Heart right ventricle (tissue), 16 donors: Measurements from ENCODE around the gene LIPG. TPM values are rescaled to one million over a fixed set of nuclear protein-coding genes. Genes with fewer than 3 reads are reported as not detected.
"Not testable (repeated sequence)": the region's sequence is repeated elsewhere in the genome, so short reads cannot be mapped to it uniquely, and the experiment has no call there.

Source experiments
- ATAC-seq, 8 donors: fragments of 200-7000 bp; cut with Tn5 transposase; one replicate each; pipeline ENCODE4 v1.9.1; 2020; ENCODE audit warnings: mild to moderate bottlenecking in 8 of 8, moderate library complexity in 8 of 8, moderate number of reproducible peaks in 1 of 8
- DNase-seq, 2 donors: peaks; one replicate each; pipeline ENCODE4 v3.0.0-alpha.2; 2020
- H3K27ac ChIP-seq, 10 donors: fragments of 200-600 bp; sonication (generic) in 2 of 10; one replicate each; pipeline versions ENCODE4 v1.5.0 to v1.8.0; 2020 to 2022; ENCODE audit warnings: mild to moderate bottlenecking in 3 of 10
- H3K27me3 ChIP-seq, 7 donors: fragments of 200-600 bp; one replicate each; pipeline ENCODE4 v1.8.0; 2021 to 2022; ENCODE audit warnings: mild to moderate bottlenecking in 2 of 7
- H3K36me3 ChIP-seq, 9 donors: fragments of 200-600 bp; sonication (generic) in 1 of 9; one replicate each; pipeline versions ENCODE4 v1.5.0 to v1.8.0; 2020 to 2022; ENCODE audit warnings: mild to moderate bottlenecking in 2 of 9
- H3K4me1 ChIP-seq, 9 donors: fragments of 200-600 bp; sonication (generic) in 1 of 9; one replicate each; pipeline versions ENCODE4 v1.5.0 to v1.8.0; 2020 to 2022; ENCODE audit warnings: mild to moderate bottlenecking in 4 of 9
- H3K4me3 ChIP-seq, 10 donors: fragments of 200-600 bp; sonication (generic) in 2 of 10; one replicate each; pipeline versions ENCODE4 v1.5.0 to v1.8.0; 2020 to 2022; ENCODE audit warnings: mild to moderate bottlenecking in 7 of 10, moderate library complexity in 2 of 10
- H3K9me3 ChIP-seq, 11 donors: fragments of 200-600 bp in 10 of 11; sonication (generic) in 2 of 11; one replicate each; pipeline versions ENCODE4 v1.5.0 to v1.8.0; 2013 to 2022; ENCODE audit warnings: mild to moderate bottlenecking in 2 of 11, control low read depth in 1 of 11, moderate library complexity in 1 of 11
- CTCF ChIP-seq, 9 donors: fragments of 200-600 bp; sonication (generic) in 2 of 9; IDR thresholded peaks; one replicate each; pipeline versions ENCODE4 v1.5.0 to v1.8.0; 2021 to 2022; ENCODE audit warnings: antibody characterized with exemption in 9 of 9, mild to moderate bottlenecking in 5 of 9, moderate library complexity in 1 of 9
- WGBS, 2 donors: extraction: QIAGEN DNeasy Blood & Tissue Kit; methylation state at CpG; one replicate each; pipeline ENCODE4 v1.1.7; 2013; ENCODE audit warnings: inconsistent platforms in 1 of 2; 5-methylcytosine and 5-hydroxymethylcytosine counted together
- intact Hi-C, 10 donors: fragments of 100-400 bp; cut with DNase I; formaldehyde crosslinking; loops; one replicate each; pipeline versions ENCODE4 v1.11.1 to v1.14.2; 2022
- polyA plus RNA-seq, 2 donors: library from polyadenylated mRNA; stranded (reverse); fragments of 200-250 nt; gene quantifications; one replicate each; pipeline ENCODE4 v1.2.3, GENCODE V29; 2013
- total RNA-seq, 10 donors: library from RNA; stranded (reverse); fragmentation: NEBNext Ultra II Directional in 3 of 10; extraction: Animal tissue kit (Norgen Biotek cat#: 25700) in 3 of 10; gene quantifications; one replicate each; pipeline versions ENCODE4 v1.2.1 to v1.2.4, GENCODE V29; 2021 to 2023
- donor health status: Arrhythmogenic right ventricular cardiomyopathy.
- donor health status: ischemic (EF 13 %, LVEDD 7.1; RV severe dilation, severe dysfunction).
- donor health status: healthy with polysubstance abuse.
- donor health status: DM: no; HTN: yes; CAD: no.
- donor health status: DM: no; HTN: no; CAD: no.
- donor health status: ischemic (EF 25% LVEDD 6.9; RV normal size, moderate dysfunction).
- donor health status: ischemic (EF 25% LVEDD 5.7; RV mildly dilated, moderate dysfunction).
- donor health status: healthy.
- donor health status: DM: yes; HTN: yes; CAD: no.
- donor health status: Ischemic cardiomyopathy.
- donor health status: ischemic (EF 35%, LVEDD 5.7; RV mildly dilated, moderate dysfunction).
- donor health status: nonischemic (EF 11% LVEDD 7.7; RV severe dilation, severe dysfunction).
- donor health status: DM: yes; HTN: yes; CAD: no.
- donor health status: PGD.
- donor health status: ischemic (EF 29% LVEDD 5.4; RV normal size, mild dysfunction).
- donor health status: nonischemic (EF 23%, LVEDD 6.1; RV moderate dilation, normal function).

LIPG gene
- total and polyA plus RNA-seq, 12 donors, result 0.07 to 14.0 (median 0.42) TPM; not detected in 3

- peaks cover 0 to 8% (median 0%) of the 10 kb centered on the region in 7 donors for H3K27me3 ChIP-seq
- WGBS, 2 donors, result 78 to 84% methylated on average over 1 of the region's 1 CpG
These were observed 18.4 kb downstream of the LIPG start for GRCh38 chr18:49580279-49580678.

GRCh38 chr18:49581371-49581770 lies 19.5 kb downstream of the LIPG start:
- intact Hi-C loops, result no loop called here
- H3K4me1 ChIP-seq, result no peaks in the 10 kb centered on the region
- no peak overlapping the region for H3K27ac ChIP-seq
- ATAC-seq, result no peak
- H3K27me3 ChIP-seq, result peaks cover 0 to 8% (median 0%) of the 10 kb centered on the region in 7 donors
- 68 to 76% methylated on average over 7 of the region's 7 CpGs for WGBS, 2 donors
- no peak overlapping the region for H3K4me3 ChIP-seq
- TF ChIP-seq CTCF (IDR thresholded peaks at IDR 0.05), result no peak
- no peak for DNase-seq
- H3K36me3 ChIP-seq, result no peaks in the 10 kb centered on the region
- H3K9me3 ChIP-seq, result no peaks in the 10 kb centered on the region

More at GRCh38 chr18:49580279-49580678, 18.4 kb downstream of the LIPG start:
- Histone ChIP-seq H3K4me1 (no peaks in the 10 kb centered on the region), H3K4me3 (no peak overlapping the region), H3K9me3 (no peaks in the 10 kb centered on the region), H3K27ac (no peak overlapping the region), H3K36me3 (no peaks in the 10 kb centered on the region)
- intact Hi-C loops, result no loop called here
- no peak for TF ChIP-seq CTCF (IDR thresholded peaks at IDR 0.05)
- ATAC-seq, result no peak
- no peak for DNase-seq

GRCh38 chr18:49582579-49582978 lies 20.7 kb downstream of the LIPG start:
- no peaks in the 10 kb centered on the region for H3K9me3 ChIP-seq
- H3K4me1 ChIP-seq, result no peaks in the 10 kb centered on the region
- H3K27me3 ChIP-seq, result peaks cover 0 to 8% (median 0%) of the 10 kb centered on the region in 7 donors
- TF ChIP-seq CTCF (IDR thresholded peaks at IDR 0.05), result no peak
- DNase-seq, result no peak
- WGBS, 2 donors, result 73 to 82% methylated on average over 8 of the region's 8 CpGs
- intact Hi-C loops, result no loop called here
- H3K36me3 ChIP-seq, result no peaks in the 10 kb centered on the region
- H3K27ac ChIP-seq, result no peak overlapping the region
- ATAC-seq, result no peak
- no peak overlapping the region for H3K4me3 ChIP-seq

- no peak overlapping the region for H3K4me3 ChIP-seq
- H3K36me3 ChIP-seq, result no peaks in the 10 kb centered on the region
- peaks cover 0 to 8% (median 0%) of the 10 kb centered on the region in 7 donors for H3K27me3 ChIP-seq
- no peak overlapping the region for H3K27ac ChIP-seq
- ATAC-seq, result no peak
- intact Hi-C loops, result no loop called here
- H3K4me1 ChIP-seq, result no peaks in the 10 kb centered on the region
- H3K9me3 ChIP-seq, result no peaks in the 10 kb centered on the region
- 70 to 76% methylated on average over 3 of the region's 3 CpGs for WGBS, 2 donors
- no peak for DNase-seq
- TF ChIP-seq CTCF (IDR thresholded peaks at IDR 0.05), result no peak
These were observed 22.5 kb downstream of the LIPG start for GRCh38 chr18:49584394-49584793.

- intact Hi-C loops, H3K4me3 ChIP-seq, ATAC-seq, H3K27ac ChIP-seq, H3K27me3 ChIP-seq, H3K36me3 ChIP-seq, DNase-seq, H3K4me1 ChIP-seq, H3K9me3 ChIP-seq: not testable (repeated sequence)
- 93 to 97% methylated on average over 4 of the region's 4 CpGs for WGBS, 2 donors
These were observed 23.1 kb downstream of the LIPG start for GRCh38 chr18:49584951-49585350.
